Measurements from ENCODE around the gene GNAO1.

GNAO1 gene

DNA sequence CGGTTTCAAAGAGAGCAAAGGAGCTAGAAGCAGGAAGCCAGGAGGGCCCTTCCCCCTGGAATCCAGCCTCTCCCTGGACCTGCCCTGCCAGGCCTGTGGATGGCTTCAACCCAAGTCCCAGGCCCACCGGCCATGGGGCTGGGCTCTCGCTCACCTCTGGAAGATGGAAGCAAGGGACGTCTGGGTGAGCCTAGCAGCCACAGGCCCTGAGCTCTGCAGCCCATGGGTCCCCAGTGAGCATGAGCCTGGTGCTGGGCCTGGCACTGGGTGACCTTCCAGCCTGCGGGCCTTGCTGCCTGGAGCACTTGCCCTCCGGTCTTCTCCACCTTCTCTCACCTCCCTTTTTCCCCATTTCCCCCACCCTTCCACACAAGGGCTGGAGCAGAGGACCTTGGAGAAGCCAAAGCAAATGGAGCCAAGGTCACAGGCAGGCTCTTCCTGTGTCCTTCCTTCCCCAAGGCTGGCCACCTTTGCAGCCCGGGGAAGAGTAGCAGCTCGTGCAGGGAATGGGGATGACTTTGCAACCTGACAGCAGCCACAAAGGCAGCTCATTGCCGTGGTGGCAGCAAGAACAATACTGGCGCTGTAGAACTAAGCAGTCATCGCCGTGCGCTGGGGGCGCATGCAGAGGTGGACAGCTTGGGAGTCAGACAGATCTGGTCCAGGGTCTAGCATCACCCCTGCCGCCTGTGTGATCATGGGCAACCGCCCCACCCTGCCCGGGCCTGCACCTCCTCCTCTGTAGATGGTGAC is 147.5 kb downstream of the GNAO1 start:
- DNase-seq, result no peak

GRCh38 chr16:56339431-56340195 is 148.3 kb downstream of the GNAO1 start:
- no peak for DNase-seq

- no peak for DNase-seq
Observed at GRCh38 chr16:56340416-56340815, 149.1 kb downstream of the GNAO1 start.

- no peak for DNase-seq
Observed at GRCh38 chr16:56340864-56341365, 149.6 kb downstream of the GNAO1 start.

DNA sequence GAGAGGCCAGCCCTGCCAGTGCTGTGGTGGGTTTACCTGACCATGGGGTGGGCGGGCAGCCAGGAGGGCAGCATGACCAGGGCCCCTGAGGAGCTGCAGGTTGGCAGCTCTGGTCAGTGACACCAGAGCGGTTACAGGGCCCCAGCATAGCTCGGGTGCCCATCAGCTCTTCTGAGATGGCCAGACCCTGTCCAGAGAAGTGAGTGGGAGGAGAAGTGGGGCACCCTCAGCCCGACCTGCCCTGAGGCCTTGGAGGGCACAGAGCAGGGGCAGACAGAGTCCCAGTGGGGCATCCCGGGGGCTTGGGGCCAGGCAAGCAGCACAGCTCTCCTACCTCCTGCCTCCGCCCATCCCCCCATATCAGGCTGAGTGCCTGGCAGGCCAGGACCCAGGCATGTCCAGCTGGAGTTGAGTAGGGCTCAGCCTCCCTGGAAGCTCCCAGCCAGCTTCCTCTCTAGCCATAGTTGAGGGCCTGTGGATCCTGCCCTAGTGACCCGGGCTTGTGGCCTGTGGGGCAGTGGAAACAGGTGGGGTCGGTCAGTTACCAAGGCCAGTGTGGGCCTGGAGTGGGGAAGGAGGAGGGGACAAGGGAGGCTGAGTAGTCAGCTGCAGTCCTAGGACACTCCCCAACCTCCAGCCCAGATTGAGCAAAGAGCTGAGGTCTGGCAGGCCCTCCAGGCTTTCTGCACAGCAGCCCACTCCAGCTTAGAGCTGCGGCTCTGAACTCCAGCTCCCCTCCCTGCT is 150.5 kb downstream of the GNAO1 start:
- DNase-seq, result no peak

- no peak for DNase-seq
Observed at GRCh38 chr16:56343661-56344517, 152.6 kb downstream of the GNAO1 start.

DNA sequence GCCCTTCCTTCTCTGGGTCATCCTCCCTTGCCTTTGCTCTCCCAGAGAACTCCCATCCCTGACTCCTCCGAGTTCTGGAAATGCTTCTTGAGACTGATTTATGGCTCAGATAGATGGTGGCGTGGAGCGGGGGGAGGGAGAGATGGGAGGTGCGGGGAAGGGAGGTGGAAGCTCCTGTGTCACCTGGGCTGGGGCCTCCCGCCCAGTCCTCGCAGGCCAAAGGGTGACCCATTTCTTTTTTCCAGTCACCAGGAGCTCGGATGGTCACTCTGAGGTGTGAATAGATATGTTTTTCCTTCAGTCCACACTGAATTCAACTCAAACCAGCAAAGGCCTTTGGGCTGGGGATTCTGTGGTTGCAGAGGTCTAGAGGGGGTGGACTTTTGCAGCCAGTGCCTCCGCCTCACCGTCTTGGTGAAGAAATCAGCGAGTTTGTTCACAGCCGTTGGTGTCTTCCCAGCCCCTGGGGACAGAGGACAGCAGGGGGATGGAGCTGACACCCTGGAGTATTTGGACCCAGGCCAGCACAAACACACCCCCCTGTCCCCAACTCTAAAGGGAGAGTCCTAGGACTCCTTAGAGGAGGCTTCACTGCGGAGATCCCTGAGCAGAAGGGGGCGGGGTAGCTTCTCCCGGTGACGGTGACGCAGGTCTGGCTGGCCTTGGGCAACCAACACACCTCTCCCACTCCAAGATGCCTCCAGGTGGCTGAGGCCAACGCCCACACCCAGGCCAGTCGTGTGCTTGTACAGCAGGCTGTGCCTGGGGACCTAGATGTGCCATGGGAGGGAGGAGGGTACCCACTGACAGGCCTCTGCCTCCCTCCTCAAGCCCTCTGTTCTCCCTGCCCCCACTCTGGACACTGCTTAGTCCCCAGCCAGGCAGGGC is 153.5 kb downstream of the GNAO1 start:
- no peak for DNase-seq

- no peak for DNase-seq
Observed at GRCh38 chr16:56345406-56346050, 154.2 kb downstream of the GNAO1 start.

DNA sequence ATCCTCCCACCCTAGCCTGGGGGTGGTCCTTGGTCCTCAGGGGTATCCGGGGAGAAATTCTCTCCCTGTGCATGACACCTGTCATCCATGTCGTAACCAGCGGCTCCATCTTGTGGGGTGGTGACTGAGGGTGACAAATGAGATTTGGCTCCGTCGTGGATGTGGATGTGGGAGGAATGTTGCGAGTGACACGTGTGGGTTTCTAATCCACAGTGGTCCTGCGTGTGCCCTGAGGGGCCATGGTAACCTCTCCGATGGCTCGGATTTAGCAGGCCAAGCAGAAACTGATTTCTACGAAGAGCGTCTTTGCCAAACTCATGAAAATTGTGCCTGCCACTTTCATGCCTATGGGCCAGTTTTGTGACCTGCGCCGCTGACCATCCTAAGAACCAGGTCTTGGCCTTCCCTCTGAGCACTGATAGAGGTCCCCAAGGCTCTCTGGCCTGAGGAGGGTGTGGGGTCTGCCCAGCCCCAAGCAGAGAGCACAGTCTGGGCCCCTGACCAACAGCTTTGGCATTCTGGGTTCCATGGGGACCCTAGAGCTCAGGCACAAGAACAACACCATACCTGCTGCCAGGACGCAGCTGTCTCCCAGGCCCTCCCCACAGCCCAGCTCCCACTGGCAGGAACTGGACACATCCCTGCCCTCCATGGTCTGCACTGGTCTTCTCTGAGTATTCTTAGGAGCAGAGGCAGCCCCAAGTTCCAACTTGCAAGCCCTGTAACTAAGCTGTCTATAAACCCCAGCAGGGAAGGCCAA is 155.0 kb downstream of the GNAO1 start:
- no peak for DNase-seq

GRCh38 chr16:56347166-56347565 is 155.9 kb downstream of the GNAO1 start:
- DNase-seq, result no peak

GRCh38 chr16:56347670-56348069 is 156.4 kb downstream of the GNAO1 start:
- no peak for DNase-seq

DNA sequence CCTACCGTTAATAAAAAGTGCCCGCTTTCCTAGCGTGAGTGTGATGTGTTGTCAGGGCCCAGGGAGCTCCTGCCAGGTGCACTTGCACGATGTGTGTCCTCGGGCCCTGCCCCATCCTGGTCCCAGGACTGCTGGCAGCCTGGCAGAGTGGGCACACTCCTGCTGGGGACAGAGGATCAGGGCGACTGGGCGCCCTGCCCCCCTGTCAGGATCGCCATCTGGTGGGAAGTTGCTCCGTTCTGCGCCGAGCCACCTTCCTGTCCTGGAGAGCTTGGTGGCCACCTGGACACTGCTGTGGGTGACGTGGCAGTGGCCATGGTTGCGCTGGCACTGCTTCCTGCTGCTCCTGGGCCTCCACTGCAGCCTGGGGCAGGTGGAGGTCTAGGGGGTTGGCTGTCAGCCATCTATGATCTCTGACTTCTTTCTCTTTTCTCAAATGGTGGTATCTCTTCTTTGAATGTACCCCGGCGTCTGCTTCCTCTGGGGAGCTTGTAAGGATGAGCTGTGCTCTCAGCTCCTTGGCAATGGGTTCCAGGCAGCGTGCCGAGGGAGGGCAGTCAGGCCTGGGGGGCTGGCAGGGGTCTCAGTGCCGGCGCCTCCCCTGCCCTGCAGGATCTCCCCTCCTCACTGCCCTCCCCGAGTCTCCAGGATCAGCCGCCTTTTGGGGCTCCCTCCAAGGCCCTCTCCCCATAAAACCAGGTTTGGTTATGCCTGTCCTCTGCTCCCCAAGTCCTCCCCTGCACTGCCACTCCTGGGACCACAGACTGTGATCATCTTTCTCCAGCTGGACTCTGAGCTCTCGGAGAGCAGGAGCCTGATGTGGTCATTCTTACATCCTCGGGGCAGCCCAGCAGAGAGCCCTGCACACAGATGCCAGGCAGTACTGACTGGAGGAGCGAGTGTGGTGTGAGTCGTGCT is 157.1 kb downstream of the GNAO1 start:
- DNase-seq, result no peak

DNA sequence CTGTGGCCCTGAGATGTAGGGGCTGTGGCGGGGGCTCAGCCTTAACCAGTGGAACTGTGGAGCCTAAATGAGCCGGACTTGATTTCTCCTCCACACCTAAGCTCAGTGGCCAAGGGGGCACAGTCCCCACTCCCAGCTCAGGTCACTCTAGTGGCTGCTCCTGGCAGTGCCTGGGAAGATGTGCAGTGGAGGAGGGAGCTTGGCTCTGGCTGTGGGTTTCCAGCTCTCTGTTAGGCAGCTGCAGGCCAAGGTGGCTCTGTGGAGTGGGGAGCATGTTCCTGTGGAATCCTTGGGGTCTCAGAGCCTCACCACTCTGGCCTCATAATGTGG is 157.8 kb downstream of the GNAO1 start:
- DNase-seq, result no peak

DNA sequence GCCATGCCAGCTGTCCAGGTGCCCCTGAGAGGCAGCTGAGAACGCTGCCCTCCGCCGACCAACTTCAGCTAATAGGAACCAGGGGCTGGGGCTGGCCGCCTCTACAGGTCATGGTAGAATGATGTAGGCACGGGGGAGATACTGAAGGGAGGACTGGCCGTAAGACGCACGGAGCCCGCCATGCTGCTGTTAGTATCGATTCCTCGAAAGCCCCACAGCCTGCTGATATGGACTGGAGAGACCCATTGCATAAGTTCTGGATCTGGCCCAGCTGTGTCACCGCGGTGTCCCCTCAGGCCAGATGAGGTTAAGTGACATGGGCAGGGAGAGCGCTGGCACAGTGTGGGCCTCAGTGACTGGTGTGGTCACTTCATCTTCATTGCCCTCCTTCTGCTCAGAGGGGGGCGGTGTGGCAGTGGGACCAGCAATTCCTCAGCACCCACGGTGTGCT is 158.4 kb downstream of the GNAO1 start:
- DNase-seq, result no peak

DNA sequence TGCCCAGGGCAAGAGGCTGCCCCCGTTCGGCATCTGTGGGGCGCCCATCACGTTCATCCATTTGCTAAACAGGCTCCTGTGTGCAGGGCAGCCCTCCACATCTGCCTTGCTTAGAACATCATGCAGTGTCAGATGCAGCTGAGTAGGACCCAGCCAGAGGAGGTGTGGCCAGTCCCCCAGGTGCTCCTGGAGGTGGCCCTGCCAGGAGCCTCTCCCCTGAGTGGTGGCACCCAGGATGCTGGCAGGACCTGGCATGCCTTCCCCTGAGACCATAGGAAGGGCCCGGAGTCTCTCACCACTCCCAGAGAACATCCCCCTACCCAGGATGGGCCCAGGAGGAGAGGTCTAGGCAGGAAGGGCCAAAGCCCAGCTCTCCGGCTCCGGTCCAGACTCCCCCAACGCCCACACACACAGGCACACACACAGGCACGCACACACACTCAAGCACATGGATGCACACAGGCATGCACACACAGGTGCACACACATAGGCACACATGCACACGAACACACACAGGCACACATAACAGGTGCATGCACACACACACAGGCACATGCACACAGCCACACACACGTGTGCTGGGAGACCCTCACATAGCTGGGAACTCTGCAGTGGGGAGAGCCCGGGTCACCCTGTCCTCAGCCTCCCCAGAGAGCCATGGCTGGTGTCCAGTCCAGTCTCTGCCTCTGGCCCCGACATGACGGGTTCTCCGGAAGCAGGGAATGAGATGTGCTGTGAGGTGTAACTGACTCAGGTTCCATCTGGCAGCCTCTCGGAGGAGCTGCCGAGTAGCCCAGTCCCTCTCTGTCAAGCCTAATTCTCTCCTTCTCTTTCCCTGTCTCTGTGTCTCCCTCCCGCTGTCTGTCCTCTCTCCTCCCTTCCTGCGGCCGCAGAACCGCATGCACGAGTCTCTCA is 159.5 kb downstream of the GNAO1 start:
- DNase-seq, result no peak

- DNase-seq, result no peak
Observed at GRCh38 chr16:56351481-56351880, 160.2 kb downstream of the GNAO1 start.

DNA sequence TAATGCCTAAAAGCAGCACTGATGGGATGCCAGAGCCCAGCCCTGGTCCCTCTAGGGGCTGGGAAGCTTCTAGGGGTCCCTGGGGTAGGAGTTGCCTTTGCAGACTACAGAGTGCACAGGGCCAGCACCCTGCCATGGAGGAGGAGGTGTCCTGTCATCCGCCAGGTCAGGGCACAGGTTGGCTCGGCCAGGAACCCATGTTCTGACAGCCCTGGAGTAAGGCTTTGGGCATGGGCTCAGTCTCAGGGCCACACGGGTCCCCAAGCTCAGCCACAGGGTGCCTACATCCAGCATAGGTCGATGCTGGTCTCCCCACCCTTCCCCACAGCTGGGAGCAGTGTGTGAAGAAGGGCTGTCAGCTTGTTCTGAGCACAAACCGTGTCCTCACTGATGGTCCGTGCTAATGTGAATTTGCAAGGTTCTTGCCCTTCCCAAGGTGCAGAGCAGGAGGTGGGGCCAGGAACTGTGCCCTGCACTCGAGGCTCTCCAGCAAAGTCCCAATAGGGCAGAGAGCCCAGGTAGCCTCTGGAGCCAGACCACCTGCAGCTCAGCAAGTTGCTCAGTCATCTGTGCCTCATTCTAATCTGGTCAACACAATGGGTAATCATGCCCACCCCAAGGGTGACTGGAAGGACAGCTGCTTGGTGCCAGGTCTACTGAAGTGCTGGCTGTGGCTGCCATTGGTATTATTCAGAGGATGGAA is 161.2 kb downstream of the GNAO1 start:
- DNase-seq, result no peak

Measured in CD4-positive, alpha-beta T cell treated with Interleukin-17A for 1 hour (primary cell).